WTC11 (cell line): ENCODE results near the gene TGIF1. TPM values are rescaled to one million over a fixed set of nuclear protein-coding genes. Genes with fewer than 3 reads are reported as not detected.

ENCODE experiments used
- ATAC-seq: fragments of 200-7000 bp; cut with Tn5 transposase; 2 replicates; pipeline ENCODE4 v1.10.0; 2021; ENCODE audit warnings: mild to moderate bottlenecking, moderate library complexity
- CTCF ChIA-PET: fragments of 300-600 bp; sonication (Branson Sonifier 250); formaldehyde crosslinking; loops from one replicate; lab custom pipeline; 2021; ENCODE audit warnings: antibody characterized with exemption; lab: Charles Lee
- POLR2A ChIA-PET: fragments of 350-600 bp; sonication (Branson Sonifier 250); formaldehyde crosslinking; loops from one replicate; lab custom pipeline; 2021; ENCODE audit warnings: antibody characterized with exemption; lab: Charles Lee
- DNase-seq: peaks from one replicate; pipeline ENCODE4 v3.0.0; 2021; ENCODE audit warnings: low spot score
- H3K27ac Mint-ChIP-seq: 2 replicates; pipeline ENCODE4 v1.8.0; 2021; ENCODE audit warnings: mixed read lengths
- H3K27me3 Mint-ChIP-seq: 2 replicates; pipeline ENCODE4 v1.8.0; 2021; ENCODE audit warnings: low read depth, mild to moderate bottlenecking, moderate library complexity, mixed read lengths
- H3K36me3 Mint-ChIP-seq: 2 replicates; pipeline ENCODE4 v1.8.0; 2021; ENCODE audit warnings: mixed read lengths
- H3K4me1 Mint-ChIP-seq: 2 replicates; pipeline ENCODE4 v1.8.0; 2022; ENCODE audit warnings: mixed read lengths
- H3K4me3 Mint-ChIP-seq: 2 replicates; pipeline ENCODE4 v1.8.0; 2021; ENCODE audit warnings: mild to moderate bottlenecking, moderate library complexity, mixed read lengths
- H3K9me3 Mint-ChIP-seq: 2 replicates; pipeline ENCODE4 v1.8.0; 2021; ENCODE audit warnings: mixed read lengths
- CREB1 ChIP-seq: sonication (generic); formaldehyde crosslinking; IDR thresholded peaks from 2 replicates; pipeline ENCODE4 v1.8.0; 2023; ENCODE audit warnings: mild to moderate bottlenecking, missing genetic modification reagents
- GABPB1 ChIP-seq: sonication (generic); formaldehyde crosslinking; IDR thresholded peaks from 2 replicates; pipeline ENCODE4 v1.8.1; 2023; ENCODE audit warnings: mild to moderate bottlenecking, missing genetic modification reagents
- IRF2 ChIP-seq: sonication (generic); formaldehyde crosslinking; IDR thresholded peaks from 2 replicates; pipeline ENCODE4 v1.8.0; 2022; ENCODE audit warnings: low read depth, missing genetic modification reagents, borderline replicate concordance
- JUN ChIP-seq: sonication (generic); formaldehyde crosslinking; IDR thresholded peaks from 2 replicates; pipeline ENCODE4 v1.8.0; 2023; ENCODE audit warnings: mild to moderate bottlenecking, missing genetic modification reagents
- TEAD4 ChIP-seq: sonication (generic); formaldehyde crosslinking; IDR thresholded peaks from 2 replicates; pipeline ENCODE4 v1.8.0; 2022; ENCODE audit warnings: mild to moderate bottlenecking, missing genetic modification reagents
- TP53 ChIP-seq: sonication (generic); formaldehyde crosslinking; IDR thresholded peaks from 2 replicates; pipeline ENCODE4 v1.8.1; 2023; ENCODE audit warnings: mild to moderate bottlenecking, missing genetic modification reagents
- ZNF138 ChIP-seq: sonication (generic); formaldehyde crosslinking; conservative IDR thresholded peaks from 2 replicates; pipeline ENCODE4 v1.8.1; 2022; ENCODE audit warnings: mild to moderate bottlenecking, moderate library complexity, missing genetic modification reagents
- ZNF317 ChIP-seq: sonication (generic); formaldehyde crosslinking; IDR thresholded peaks from 2 replicates; pipeline ENCODE4 v1.8.1; 2023; ENCODE audit warnings: low read depth, mild to moderate bottlenecking, moderate library complexity, missing genetic modification reagents, borderline replicate concordance
- ZNF423 ChIP-seq: fragments of 250-450 bp; sonication (Bioruptor Pico); IDR thresholded peaks from 2 replicates; pipeline ENCODE4 v2.1.2; 2022; ENCODE audit warnings: mild to moderate bottlenecking, moderate library complexity
- ZNF671 ChIP-seq: fragments of 250-450 bp; sonication (Bioruptor Pico); IDR thresholded peaks from 2 replicates; pipeline ENCODE4 v1.8.0; 2021; ENCODE audit warnings: mild to moderate bottlenecking
- total RNA-seq: library from RNA; stranded (reverse); gene quantifications from 3 replicates; pipeline ENCODE4 v1.2.3, GENCODE V29; 2021
- TF ChIP-seq, protein P1 (sequence below): sonication (generic); formaldehyde crosslinking; IDR thresholded peaks from 2 replicates; pipeline ENCODE4 v1.8.1; 2023; ENCODE audit warnings: mild to moderate bottlenecking, missing genetic modification reagents, borderline replicate concordance
- TF ChIP-seq, protein P2 (sequence below): fragments of 250-450 bp; sonication (Bioruptor Pico); IDR thresholded peaks from 2 replicates; pipeline ENCODE4 v1.8.0; 2021; ENCODE audit warnings: mild to moderate bottlenecking
- TF ChIP-seq, protein P3 (sequence below): fragments of 250-450 bp; sonication (Bioruptor Pico); IDR thresholded peaks from 2 replicates; pipeline ENCODE4 v1.9.0; 2021; ENCODE audit warnings: mild to moderate bottlenecking
- TF ChIP-seq, protein P4 (sequence below): sonication (generic); formaldehyde crosslinking; IDR thresholded peaks from 2 replicates; pipeline ENCODE4 v1.8.1; 2023; ENCODE audit warnings: mild to moderate bottlenecking, missing genetic modification reagents
- TF ChIP-seq, protein P5 (sequence below): fragments of 250-450 bp; sonication (Bioruptor Pico); IDR thresholded peaks from 2 replicates; pipeline ENCODE4 v1.9.0; 2021; ENCODE audit warnings: mild to moderate bottlenecking
- TF ChIP-seq, protein P6 (sequence below): sonication (generic); formaldehyde crosslinking; conservative IDR thresholded peaks from 2 replicates; pipeline ENCODE4 v1.8.1; 2022; ENCODE audit warnings: mild to moderate bottlenecking, missing genetic modification reagents
- TF ChIP-seq, protein P7 (sequence below): sonication (generic); formaldehyde crosslinking; IDR thresholded peaks from 2 replicates; pipeline ENCODE4 v1.8.1; 2022; ENCODE audit warnings: mild to moderate bottlenecking, missing genetic modification reagents, moderate library complexity, borderline replicate concordance
- TF ChIP-seq, protein P8 (sequence below): sonication (generic); formaldehyde crosslinking; IDR thresholded peaks from 2 replicates; pipeline ENCODE4 v1.8.1; 2022; ENCODE audit warnings: mild to moderate bottlenecking, moderate library complexity, missing genetic modification reagents
- TF ChIP-seq, protein P9 (sequence below): fragments of 250-450 bp; sonication (Bioruptor Pico); IDR thresholded peaks from 2 replicates; pipeline ENCODE4 v2.1.2; 2022; ENCODE audit warnings: mild to moderate bottlenecking, moderate library complexity

TGIF1 gene
- total RNA-seq, 1 experiment from 2014 or later: 206 TPM

DNA sequence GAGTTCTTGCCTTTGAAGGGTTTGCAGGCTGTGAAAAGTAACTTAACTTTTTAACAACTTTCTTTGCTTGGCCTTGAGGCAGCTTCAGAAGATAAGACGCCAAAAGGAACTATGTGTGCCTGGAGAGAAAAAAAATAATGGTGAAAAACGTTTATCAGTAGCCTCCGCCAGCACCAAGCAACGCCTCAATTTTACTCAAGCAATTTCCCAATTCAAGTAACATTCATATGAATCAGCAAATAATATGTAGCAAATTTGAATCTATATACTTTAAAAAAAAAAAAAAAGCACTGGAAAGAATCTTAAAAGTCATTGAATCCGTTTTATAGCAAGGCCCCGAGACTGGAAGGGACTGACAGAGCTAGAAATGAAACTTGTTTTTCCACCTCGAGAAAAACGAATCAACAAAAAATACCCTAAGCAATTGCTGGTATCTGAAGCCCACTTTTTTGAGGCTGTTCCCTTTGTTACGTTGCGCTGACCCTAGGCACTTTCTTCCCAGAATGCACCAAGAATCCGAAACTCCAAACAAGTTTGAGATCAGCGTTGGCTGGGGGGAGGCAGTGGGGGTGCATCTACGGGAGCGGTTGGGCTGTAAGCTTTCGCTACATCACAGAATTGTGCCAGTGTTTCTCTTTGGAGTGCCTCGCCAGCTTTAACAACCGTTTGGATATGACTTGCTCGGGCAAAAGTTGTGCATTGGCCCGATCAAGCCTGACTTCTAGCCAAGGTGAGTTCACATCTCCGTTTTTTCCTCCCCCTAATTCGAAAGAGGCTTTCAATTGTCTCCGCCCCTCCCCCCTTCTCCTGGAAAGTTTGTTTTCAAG is 2.7 kb upstream of the TGIF1 start (continued):
- TF ChIP-seq, protein P1, sequence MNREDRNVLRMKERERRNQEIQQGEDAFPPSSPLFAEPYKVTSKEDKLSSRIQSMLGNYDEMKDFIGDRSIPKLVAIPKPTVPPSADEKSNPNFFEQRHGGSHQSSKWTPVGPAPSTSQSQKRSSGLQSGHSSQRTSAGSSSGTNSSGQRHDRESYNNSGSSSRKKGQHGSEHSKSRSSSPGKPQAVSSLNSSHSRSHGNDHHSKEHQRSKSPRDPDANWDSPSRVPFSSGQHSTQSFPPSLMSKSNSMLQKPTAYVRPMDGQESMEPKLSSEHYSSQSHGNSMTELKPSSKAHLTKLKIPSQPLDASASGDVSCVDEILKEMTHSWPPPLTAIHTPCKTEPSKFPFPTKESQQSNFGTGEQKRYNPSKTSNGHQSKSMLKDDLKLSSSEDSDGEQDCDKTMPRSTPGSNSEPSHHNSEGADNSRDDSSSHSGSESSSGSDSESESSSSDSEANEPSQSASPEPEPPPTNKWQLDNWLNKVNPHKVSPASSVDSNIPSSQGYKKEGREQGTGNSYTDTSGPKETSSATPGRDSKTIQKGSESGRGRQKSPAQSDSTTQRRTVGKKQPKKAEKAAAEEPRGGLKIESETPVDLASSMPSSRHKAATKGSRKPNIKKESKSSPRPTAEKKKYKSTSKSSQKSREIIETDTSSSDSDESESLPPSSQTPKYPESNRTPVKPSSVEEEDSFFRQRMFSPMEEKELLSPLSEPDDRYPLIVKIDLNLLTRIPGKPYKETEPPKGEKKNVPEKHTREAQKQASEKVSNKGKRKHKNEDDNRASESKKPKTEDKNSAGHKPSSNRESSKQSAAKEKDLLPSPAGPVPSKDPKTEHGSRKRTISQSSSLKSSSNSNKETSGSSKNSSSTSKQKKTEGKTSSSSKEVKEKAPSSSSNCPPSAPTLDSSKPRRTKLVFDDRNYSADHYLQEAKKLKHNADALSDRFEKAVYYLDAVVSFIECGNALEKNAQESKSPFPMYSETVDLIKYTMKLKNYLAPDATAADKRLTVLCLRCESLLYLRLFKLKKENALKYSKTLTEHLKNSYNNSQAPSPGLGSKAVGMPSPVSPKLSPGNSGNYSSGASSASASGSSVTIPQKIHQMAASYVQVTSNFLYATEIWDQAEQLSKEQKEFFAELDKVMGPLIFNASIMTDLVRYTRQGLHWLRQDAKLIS (CRISPR knock-in tag): no peak
- TF ChIP-seq CREB1 (CRISPR knock-in tag): no peak
- TF ChIP-seq, protein P2, sequence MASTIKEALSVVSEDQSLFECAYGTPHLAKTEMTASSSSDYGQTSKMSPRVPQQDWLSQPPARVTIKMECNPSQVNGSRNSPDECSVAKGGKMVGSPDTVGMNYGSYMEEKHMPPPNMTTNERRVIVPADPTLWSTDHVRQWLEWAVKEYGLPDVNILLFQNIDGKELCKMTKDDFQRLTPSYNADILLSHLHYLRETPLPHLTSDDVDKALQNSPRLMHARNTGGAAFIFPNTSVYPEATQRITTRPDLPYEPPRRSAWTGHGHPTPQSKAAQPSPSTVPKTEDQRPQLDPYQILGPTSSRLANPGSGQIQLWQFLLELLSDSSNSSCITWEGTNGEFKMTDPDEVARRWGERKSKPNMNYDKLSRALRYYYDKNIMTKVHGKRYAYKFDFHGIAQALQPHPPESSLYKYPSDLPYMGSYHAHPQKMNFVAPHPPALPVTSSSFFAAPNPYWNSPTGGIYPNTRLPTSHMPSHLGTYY (CRISPR knock-in tag): no peak
- TF ChIP-seq, protein P3, sequence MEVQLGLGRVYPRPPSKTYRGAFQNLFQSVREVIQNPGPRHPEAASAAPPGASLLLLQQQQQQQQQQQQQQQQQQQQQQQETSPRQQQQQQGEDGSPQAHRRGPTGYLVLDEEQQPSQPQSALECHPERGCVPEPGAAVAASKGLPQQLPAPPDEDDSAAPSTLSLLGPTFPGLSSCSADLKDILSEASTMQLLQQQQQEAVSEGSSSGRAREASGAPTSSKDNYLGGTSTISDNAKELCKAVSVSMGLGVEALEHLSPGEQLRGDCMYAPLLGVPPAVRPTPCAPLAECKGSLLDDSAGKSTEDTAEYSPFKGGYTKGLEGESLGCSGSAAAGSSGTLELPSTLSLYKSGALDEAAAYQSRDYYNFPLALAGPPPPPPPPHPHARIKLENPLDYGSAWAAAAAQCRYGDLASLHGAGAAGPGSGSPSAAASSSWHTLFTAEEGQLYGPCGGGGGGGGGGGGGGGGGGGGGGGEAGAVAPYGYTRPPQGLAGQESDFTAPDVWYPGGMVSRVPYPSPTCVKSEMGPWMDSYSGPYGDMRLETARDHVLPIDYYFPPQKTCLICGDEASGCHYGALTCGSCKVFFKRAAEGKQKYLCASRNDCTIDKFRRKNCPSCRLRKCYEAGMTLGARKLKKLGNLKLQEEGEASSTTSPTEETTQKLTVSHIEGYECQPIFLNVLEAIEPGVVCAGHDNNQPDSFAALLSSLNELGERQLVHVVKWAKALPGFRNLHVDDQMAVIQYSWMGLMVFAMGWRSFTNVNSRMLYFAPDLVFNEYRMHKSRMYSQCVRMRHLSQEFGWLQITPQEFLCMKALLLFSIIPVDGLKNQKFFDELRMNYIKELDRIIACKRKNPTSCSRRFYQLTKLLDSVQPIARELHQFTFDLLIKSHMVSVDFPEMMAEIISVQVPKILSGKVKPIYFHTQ: no peak
- no peak for TF ChIP-seq ZNF423 (CRISPR knock-in tag)
- no peak for TF ChIP-seq IRF2
- TF ChIP-seq, protein P4, sequence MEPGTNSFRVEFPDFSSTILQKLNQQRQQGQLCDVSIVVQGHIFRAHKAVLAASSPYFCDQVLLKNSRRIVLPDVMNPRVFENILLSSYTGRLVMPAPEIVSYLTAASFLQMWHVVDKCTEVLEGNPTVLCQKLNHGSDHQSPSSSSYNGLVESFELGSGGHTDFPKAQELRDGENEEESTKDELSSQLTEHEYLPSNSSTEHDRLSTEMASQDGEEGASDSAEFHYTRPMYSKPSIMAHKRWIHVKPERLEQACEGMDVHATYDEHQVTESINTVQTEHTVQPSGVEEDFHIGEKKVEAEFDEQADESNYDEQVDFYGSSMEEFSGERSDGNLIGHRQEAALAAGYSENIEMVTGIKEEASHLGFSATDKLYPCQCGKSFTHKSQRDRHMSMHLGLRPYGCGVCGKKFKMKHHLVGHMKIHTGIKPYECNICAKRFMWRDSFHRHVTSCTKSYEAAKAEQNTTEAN (CRISPR knock-in tag): no peak
- no peak for TF ChIP-seq TP53 (CRISPR knock-in tag)
- TF ChIP-seq, all 79 proteins: peak for 0

DNA sequence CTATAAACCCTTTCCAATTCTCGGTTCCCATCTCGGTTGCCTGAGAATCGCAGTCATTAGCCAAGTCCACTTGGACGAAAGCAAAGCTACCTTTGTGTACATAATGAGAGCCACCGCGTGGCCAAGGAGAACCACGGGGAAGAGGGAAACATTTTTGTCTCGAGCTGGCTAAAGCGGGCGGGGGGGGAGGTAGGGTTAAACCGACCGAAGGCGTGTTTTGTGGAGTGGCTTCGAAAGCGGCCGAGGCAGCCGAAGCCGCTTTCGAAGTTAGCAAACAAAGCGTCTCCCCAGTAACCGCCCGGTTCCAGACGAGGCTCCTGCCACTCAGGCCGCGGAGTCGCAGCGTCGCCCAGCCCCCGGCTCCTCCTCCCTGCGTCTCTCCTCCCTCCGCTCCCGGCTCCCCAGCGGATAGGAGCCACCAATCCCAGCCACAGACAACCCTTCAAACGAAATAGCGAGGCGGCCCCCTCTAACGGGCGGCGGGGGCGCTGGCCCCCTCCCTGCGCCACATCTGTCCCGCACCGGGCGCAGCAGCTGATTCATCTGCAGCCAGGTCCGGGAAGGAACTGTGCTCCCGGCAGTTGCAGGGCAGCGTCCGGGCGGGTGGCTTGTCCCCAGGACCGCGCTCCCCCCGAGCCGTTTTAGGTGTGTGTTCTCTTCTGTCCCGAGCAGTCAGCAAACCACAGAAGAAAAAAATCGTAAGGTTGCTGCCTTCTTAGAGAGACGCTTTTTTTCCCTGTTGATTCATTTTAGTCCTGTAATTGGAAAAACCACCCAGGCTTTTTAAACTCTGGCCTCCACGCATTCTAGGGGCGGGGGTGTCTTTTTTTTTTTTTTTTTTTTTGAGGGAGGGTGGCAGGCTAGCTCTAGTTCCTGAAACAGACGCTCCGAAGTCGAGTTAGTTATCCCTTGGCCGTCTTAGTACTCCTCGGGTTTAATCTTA is 1.8 kb upstream of the TGIF1 start:
- H3K9me3 Mint-ChIP-seq: no peaks in the 10 kb centered on the region
- peak overlapping the region; percentile 100 for H3K27ac Mint-ChIP-seq
- peak; percentile 87 for ATAC-seq
- TF ChIP-seq, protein P5, sequence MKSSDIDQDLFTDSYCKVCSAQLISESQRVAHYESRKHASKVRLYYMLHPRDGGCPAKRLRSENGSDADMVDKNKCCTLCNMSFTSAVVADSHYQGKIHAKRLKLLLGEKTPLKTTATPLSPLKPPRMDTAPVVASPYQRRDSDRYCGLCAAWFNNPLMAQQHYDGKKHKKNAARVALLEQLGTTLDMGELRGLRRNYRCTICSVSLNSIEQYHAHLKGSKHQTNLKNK (CRISPR knock-in tag): no peak
- TF ChIP-seq, protein P6, sequence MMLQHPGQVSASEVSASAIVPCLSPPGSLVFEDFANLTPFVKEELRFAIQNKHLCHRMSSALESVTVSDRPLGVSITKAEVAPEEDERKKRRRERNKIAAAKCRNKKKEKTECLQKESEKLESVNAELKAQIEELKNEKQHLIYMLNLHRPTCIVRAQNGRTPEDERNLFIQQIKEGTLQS (CRISPR knock-in tag): no peak
- TF ChIP-seq ZNF138: no peak
- no peak for TF ChIP-seq TEAD4 (CRISPR knock-in tag)
- TF ChIP-seq, protein P7, sequence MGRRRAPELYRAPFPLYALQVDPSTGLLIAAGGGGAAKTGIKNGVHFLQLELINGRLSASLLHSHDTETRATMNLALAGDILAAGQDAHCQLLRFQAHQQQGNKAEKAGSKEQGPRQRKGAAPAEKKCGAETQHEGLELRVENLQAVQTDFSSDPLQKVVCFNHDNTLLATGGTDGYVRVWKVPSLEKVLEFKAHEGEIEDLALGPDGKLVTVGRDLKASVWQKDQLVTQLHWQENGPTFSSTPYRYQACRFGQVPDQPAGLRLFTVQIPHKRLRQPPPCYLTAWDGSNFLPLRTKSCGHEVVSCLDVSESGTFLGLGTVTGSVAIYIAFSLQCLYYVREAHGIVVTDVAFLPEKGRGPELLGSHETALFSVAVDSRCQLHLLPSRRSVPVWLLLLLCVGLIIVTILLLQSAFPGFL (CRISPR knock-in tag): no peak
- TF ChIP-seq ZNF317: no peak
- TF ChIP-seq JUN (CRISPR knock-in tag): no peak; the same call in 1 of the 2 replicates
- TF ChIP-seq GABPB1 (CRISPR knock-in tag): peak; percentile 59
- TF ChIP-seq, protein P8, sequence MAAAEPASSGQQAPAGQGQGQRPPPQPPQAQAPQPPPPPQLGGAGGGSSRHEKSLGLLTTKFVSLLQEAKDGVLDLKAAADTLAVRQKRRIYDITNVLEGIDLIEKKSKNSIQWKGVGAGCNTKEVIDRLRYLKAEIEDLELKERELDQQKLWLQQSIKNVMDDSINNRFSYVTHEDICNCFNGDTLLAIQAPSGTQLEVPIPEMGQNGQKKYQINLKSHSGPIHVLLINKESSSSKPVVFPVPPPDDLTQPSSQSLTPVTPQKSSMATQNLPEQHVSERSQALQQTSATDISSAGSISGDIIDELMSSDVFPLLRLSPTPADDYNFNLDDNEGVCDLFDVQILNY: no peak
- TF ChIP-seq, protein P9, sequence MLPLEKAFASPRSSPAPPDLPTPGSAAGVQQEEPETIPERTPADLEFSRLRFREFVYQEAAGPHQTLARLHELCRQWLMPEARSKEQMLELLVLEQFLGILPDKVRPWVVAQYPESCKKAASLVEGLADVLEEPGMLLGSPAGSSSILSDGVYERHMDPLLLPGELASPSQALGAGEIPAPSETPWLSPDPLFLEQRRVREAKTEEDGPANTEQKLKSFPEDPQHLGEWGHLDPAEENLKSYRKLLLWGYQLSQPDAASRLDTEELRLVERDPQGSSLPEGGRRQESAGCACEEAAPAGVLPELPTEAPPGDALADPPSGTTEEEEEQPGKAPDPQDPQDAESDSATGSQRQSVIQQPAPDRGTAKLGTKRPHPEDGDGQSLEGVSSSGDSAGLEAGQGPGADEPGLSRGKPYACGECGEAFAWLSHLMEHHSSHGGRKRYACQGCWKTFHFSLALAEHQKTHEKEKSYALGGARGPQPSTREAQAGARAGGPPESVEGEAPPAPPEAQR (CRISPR knock-in tag): no peak
- TF ChIP-seq ZNF671: no peak

More for the DNA sequence above, 1.8 kb upstream of the TGIF1 start:
- H3K36me3 Mint-ChIP-seq: peaks cover 20% of the 10 kb centered on the region
- ChIA-PET CTCF (interaction anchor here (0.8 to 2.1 kb wide), 8 partner anchors 34 to 218 kb away, joined by 3 to 11 read pairs (median 4); no protein-coding TSS in a partner anchor), POLR2A (interaction anchor here (0.6 to 2.6 kb wide), 11 partner anchors 13 to 218 kb away, joined by 3 to 25 read pairs (median 5); no protein-coding TSS in a partner anchor)
- peak overlapping the region; percentile 83 for H3K4me3 Mint-ChIP-seq
- H3K27me3 Mint-ChIP-seq: no peaks in the 10 kb centered on the region
- H3K4me1 Mint-ChIP-seq: peaks cover 42% of the 10 kb centered on the region
- DNase-seq: peak; percentile 97
